ENCODE data around the gene SPATA24. TPM values are rescaled to one million over a fixed set of nuclear protein-coding genes. Genes with fewer than 3 reads are reported as not detected.

The SPATA24 gene
- total RNA-seq, 1 donor = 3.9 TPM

GRCh38 chr5:139386050-139386438 lies 17.8 kb downstream of the SPATA24 start:
- TF ChIP-seq CTCF (IDR thresholded peaks at IDR 0.05; ENCODE audit: insufficient read depth, low read depth, low read length) = no peak
- H3K4me3 ChIP-seq (ENCODE audit: low read depth, low read length) = no peak overlapping the region
- DNase-seq (ENCODE audit: low read depth) = no peak

- TF ChIP-seq CTCF (IDR thresholded peaks at IDR 0.05; ENCODE audit: insufficient read depth, low read depth, low read length) = peak; percentile 24
- H3K4me3 ChIP-seq (ENCODE audit: low read depth, low read length) = peak overlapping the region; percentile 27
- peak; percentile 60 for DNase-seq (ENCODE audit: low read depth)
Measured at GRCh38 chr5:139385061-139386049, 18.5 kb downstream of the SPATA24 start.

- peak overlapping the region; percentile 27 for H3K4me3 ChIP-seq (ENCODE audit: low read depth, low read length)
- no peak for TF ChIP-seq CTCF (IDR thresholded peaks at IDR 0.05; ENCODE audit: insufficient read depth, low read depth, low read length)
- no peak for DNase-seq (ENCODE audit: low read depth)
Measured at GRCh38 chr5:139384591-139385051, 19.3 kb downstream of the SPATA24 start.

GRCh38 chr5:139383993-139384590 lies 19.8 kb downstream of the SPATA24 start:
- TF ChIP-seq CTCF (IDR thresholded peaks at IDR 0.05; ENCODE audit: insufficient read depth, low read depth, low read length) = no peak
- DNase-seq (ENCODE audit: low read depth) = no peak
- no peak overlapping the region for H3K4me3 ChIP-seq (ENCODE audit: low read depth, low read length)

- H3K4me3 ChIP-seq (ENCODE audit: low read depth, low read length) = no peak within 1 kb of the TSS
- peak; percentile 53 for DNase-seq (ENCODE audit: low read depth)
- no peak for TF ChIP-seq CTCF (IDR thresholded peaks at IDR 0.05; ENCODE audit: insufficient read depth, low read depth, low read length)
Measured at GRCh38 chr5:139383275-139383992, 20.5 kb downstream of the SPATA24 start, which contains the start of gene SLC23A1. Gene SLC23A1, minus strand, starts transcription at chr5:139383297. Its CDS starts 44 bp downstream, at chr5:139383253.

GRCh38 chr5:139382807-139383206 lies 21.1 kb downstream of the SPATA24 start:
- no peak for DNase-seq (ENCODE audit: low read depth)
- no peak overlapping the region for H3K4me3 ChIP-seq (ENCODE audit: low read depth, low read length)
- no peak for TF ChIP-seq CTCF (IDR thresholded peaks at IDR 0.05; ENCODE audit: insufficient read depth, low read depth, low read length)

Data from fibroblast of villous mesenchyme (primary cell).